H7 (cell line): ENCODE results near the gene RPL13. TPM values are rescaled to one million over a fixed set of nuclear protein-coding genes. Genes with fewer than 3 reads are reported as not detected.

ENCODE experiments used
- DNase-seq: peaks from one replicate; pipeline ENCODE4 v3.0.0; 2012
- H3K27me3 ChIP-seq: 2 replicates; pipeline ENCODE4 v1.6.0; 2011; ENCODE audit warnings: mild to moderate bottlenecking, low read length; ENCODE audit not compliant: control insufficient read depth, insufficient read depth
- H3K36me3 ChIP-seq: replicated peaks from 2 replicates; pipeline ENCODE4 v1.5.1; 2011; ENCODE audit warnings: low read length; ENCODE audit not compliant: control insufficient read depth, insufficient read depth
- H3K4me3 ChIP-seq: 2 replicates; pipeline ENCODE4 v1.5.1; 2011; ENCODE audit warnings: low read depth, mild to moderate bottlenecking, control low read depth, low read length, moderate library complexity; ENCODE audit not compliant: insufficient read depth
- total RNA-seq: library from RNA; depleted of rRNA; stranded (reverse); fragments of >200 nt; shearing (Covaris generic); gene quantifications from 2 replicates; pipeline ENCODE4 v1.2.3, GENCODE V29; 2014

The RPL13 gene
- total RNA-seq, 1 experiment from 2014 or later = 6,334 TPM

- no peak for DNase-seq
- Histone ChIP-seq H3K27me3 (no peaks in the 10 kb centered on the region), H3K4me3 (no peak overlapping the region), H3K36me3 (no peaks in the 10 kb centered on the region)
These were observed 41.4 kb downstream of the RPL13 start for GRCh38 chr16:89601906-89602272.

GRCh38 chr16:89602273-89602951 lies 41.9 kb downstream of the RPL13 start:
- Histone ChIP-seq H3K36me3 (no peaks in the 10 kb centered on the region), H3K27me3 (no peaks in the 10 kb centered on the region), H3K4me3 (no peak overlapping the region)
- DNase-seq = peak; percentile 92

GRCh38 chr16:89602952-89603590 lies 42.6 kb downstream of the RPL13 start:
- DNase-seq = peak; percentile 74
- H3K27me3 ChIP-seq = no peaks in the 10 kb centered on the region
- no peak overlapping the region for H3K4me3 ChIP-seq
- no peaks in the 10 kb centered on the region for H3K36me3 ChIP-seq

- Histone ChIP-seq H3K36me3 (no peaks in the 10 kb centered on the region), H3K4me3 (no peak overlapping the region), H3K27me3 (no peaks in the 10 kb centered on the region)
- DNase-seq = no peak
These were observed 44.3 kb downstream of the RPL13 start for GRCh38 chr16:89604764-89605163.

- no peak for DNase-seq
- Histone ChIP-seq H3K4me3 (no peak overlapping the region), H3K27me3 (no peaks in the 10 kb centered on the region), H3K36me3 (no peaks in the 10 kb centered on the region)
These were observed 44.9 kb downstream of the RPL13 start for GRCh38 chr16:89605186-89605970.

GRCh38 chr16:89606006-89606405 lies 45.5 kb downstream of the RPL13 start:
- Histone ChIP-seq H3K4me3 (no peak overlapping the region), H3K36me3 (no peaks in the 10 kb centered on the region), H3K27me3 (no peaks in the 10 kb centered on the region)
- DNase-seq = no peak

GRCh38 chr16:89607453-89607852 lies 47.0 kb downstream of the RPL13 start:
- no peak for DNase-seq
- H3K4me3 ChIP-seq = no peak overlapping the region
- H3K27me3 ChIP-seq = no peaks in the 10 kb centered on the region
- no peaks in the 10 kb centered on the region for H3K36me3 ChIP-seq

GRCh38 chr16:89607937-89608740 lies 47.7 kb downstream of the RPL13 start:
- Histone ChIP-seq H3K36me3 (no peaks in the 10 kb centered on the region), H3K4me3 (no peak overlapping the region), H3K27me3 (no peaks in the 10 kb centered on the region)
- DNase-seq = no peak

- Histone ChIP-seq H3K27me3 (no peaks in the 10 kb centered on the region), H3K36me3 (no peaks in the 10 kb centered on the region), H3K4me3 (no peak overlapping the region)
- no peak for DNase-seq
These were observed 49.6 kb downstream of the RPL13 start for GRCh38 chr16:89610108-89610453.

GRCh38 chr16:89612415-89613166 lies 52.1 kb downstream of the RPL13 start:
- H3K27me3 ChIP-seq = no peaks in the 10 kb centered on the region
- no peak overlapping the region for H3K4me3 ChIP-seq
- H3K36me3 ChIP-seq = no peaks in the 10 kb centered on the region
- DNase-seq = no peak

GRCh38 chr16:89613231-89613953 lies 52.9 kb downstream of the RPL13 start, which contains the start of gene DPEP1:
Gene DPEP1, plus strand, starts transcription at chr16:89613642. Its CDS starts 16,769 bp downstream, at chr16:89630411.
- peak; percentile 77 for DNase-seq
- H3K4me3 ChIP-seq = no peak within 1 kb of the TSS

GRCh38 chr16:89613954-89614459 lies 53.5 kb downstream of the RPL13 start:
- no peaks in the 10 kb centered on the region for H3K27me3 ChIP-seq
- H3K36me3 ChIP-seq = no peaks in the 10 kb centered on the region
- no peak overlapping the region for H3K4me3 ChIP-seq
- peak; percentile 69 for DNase-seq

More at GRCh38 chr16:89613231-89613953, 52.9 kb downstream of the RPL13 start, which contains the start of gene DPEP1:
- Histone ChIP-seq H3K36me3 (no peaks in the 10 kb centered on the region), H3K27me3 (no peaks in the 10 kb centered on the region)
